HepG2 (cell line): ENCODE results near the gene ARFGEF3. TPM values are rescaled to one million over a fixed set of nuclear protein-coding genes. Genes with fewer than 3 reads are reported as not detected.

Experiments used
- DNMT1 ChIP-seq: sonication (generic); formaldehyde crosslinking; IDR thresholded peaks from 2 replicates; pipeline ENCODE4 v1.5.1; 2020; ENCODE audit warnings: mild to moderate bottlenecking, missing genetic modification reagents
- E2F1 ChIP-seq: sonication (generic); formaldehyde crosslinking; IDR thresholded peaks from 2 replicates; pipeline ENCODE4 v1.5.0; 2020; ENCODE audit warnings: missing genetic modification reagents
- FOXP1 ChIP-seq, 2 experiments: fragments of 450-650 bp in 1 of 2; IDR thresholded peaks; 2 replicates each; pipeline ENCODE4 v1.6.1; 2017 to 2018; ENCODE audit warnings: antibody characterized with exemption in 1 of 2
- MAFK ChIP-seq, 2 experiments: IDR thresholded peaks in 1 of 2; conservative IDR thresholded peaks in 1 of 2; 2 replicates each; pipeline ENCODE4 v1.6.1; 2011; ENCODE audit warnings: improper control_type of control experiment in 2 of 2, low read length in 2 of 2
- MEIS2 ChIP-seq: sonication (generic); formaldehyde crosslinking; IDR thresholded peaks from 2 replicates; pipeline ENCODE4 v1.9.0; 2021; ENCODE audit warnings: mild to moderate bottlenecking, missing genetic modification reagents
- SKI ChIP-seq: fragments of 450-650 bp; IDR thresholded peaks from one replicate; pipeline ENCODE4 v1.6.1; 2018; ENCODE audit warnings: mild to moderate bottlenecking; ENCODE audit not compliant: partially characterized antibody
- TOPORS ChIP-seq: sonication (generic); formaldehyde crosslinking; IDR thresholded peaks from 2 replicates; pipeline ENCODE4 v1.8.0; 2023; ENCODE audit warnings: mild to moderate bottlenecking, missing genetic modification reagents
- ZBTB7A ChIP-seq: sonication (generic); formaldehyde crosslinking; IDR thresholded peaks from 2 replicates; pipeline ENCODE4 v1.8.0; 2022; ENCODE audit warnings: mild to moderate bottlenecking, missing genetic modification reagents
- ZFP36L1 ChIP-seq: sonication (generic); formaldehyde crosslinking; IDR thresholded peaks from 2 replicates; pipeline ENCODE4 v1.8.0; 2022; ENCODE audit warnings: mild to moderate bottlenecking, missing genetic modification reagents, moderate library complexity
- ZNF431 ChIP-seq: sonication (generic); formaldehyde crosslinking; IDR thresholded peaks from 2 replicates; pipeline ENCODE4 v1.9.0; 2022; ENCODE audit warnings: missing genetic modification reagents, low read depth, mild to moderate bottlenecking, borderline replicate concordance
- ZNF891 ChIP-seq: sonication (generic); formaldehyde crosslinking; IDR thresholded peaks from 2 replicates; pipeline ENCODE4 v1.5.0; 2020; ENCODE audit warnings: mild to moderate bottlenecking, missing genetic modification reagents
- polyA plus RNA-seq, 8 experiments: library from polyadenylated mRNA; depleted of rRNA in 3 of 8; stranded (reverse) in 7 of 8; unstranded in 1 of 8; fragments of >200 nt; fragmentation: Illumina TruSeq in 4 of 8; extraction: Trizol in 4 of 8; gene quantifications; 2 replicates each; pipeline versions ENCODE4 v1.2.1 to v1.2.3, GENCODE V29; 2011 to 2016; ENCODE audit warnings: low read depth in 4 of 8, missing spikeins in 1 of 8, mixed read lengths in 1 of 8; ENCODE audit not compliant: insufficient read depth in 1 of 8
- total RNA-seq, 5 experiments: library from RNA; depleted of rRNA; stranded (reverse); fragments of >200 nt; fragmentation: Illumina TruSeq; extraction: Trizol; gene quantifications; 2 replicates each; pipeline ENCODE4 v1.2.3, GENCODE V29; 2016; ENCODE audit warnings: low read depth in 1 of 5
- TF ChIP-seq, protein P1 (sequence below): IDR thresholded peaks from 2 replicates; pipeline ENCODE4 v1.4.0; 2020; ENCODE audit warnings: mild to moderate bottlenecking, missing genetic modification reagents
- TF ChIP-seq, protein P2 (sequence below), 2 experiments: sonication (generic) in 1 of 2; formaldehyde crosslinking in 1 of 2; IDR thresholded peaks; 2 replicates each; pipeline versions ENCODE4 v1.4.0 to v1.6.1; 2018 to 2020; ENCODE audit warnings: missing genetic modification reagents in 2 of 2, borderline replicate concordance in 1 of 2, low read depth in 1 of 2, mild to moderate bottlenecking in 1 of 2, missing biosample characterization in 1 of 2
- TF ChIP-seq, protein P3 (sequence below): sonication (generic); formaldehyde crosslinking; IDR thresholded peaks from 2 replicates; pipeline ENCODE4 v1.5.0; 2020; ENCODE audit warnings: mild to moderate bottlenecking, missing genetic modification reagents

Gene ARFGEF3
- total and polyA plus RNA-seq, 2 of the 13 experiments (the other 11 are each of a cell fraction or from before 2014, with no cell fraction given) = 0.60 to 2.6 TPM

DNA sequence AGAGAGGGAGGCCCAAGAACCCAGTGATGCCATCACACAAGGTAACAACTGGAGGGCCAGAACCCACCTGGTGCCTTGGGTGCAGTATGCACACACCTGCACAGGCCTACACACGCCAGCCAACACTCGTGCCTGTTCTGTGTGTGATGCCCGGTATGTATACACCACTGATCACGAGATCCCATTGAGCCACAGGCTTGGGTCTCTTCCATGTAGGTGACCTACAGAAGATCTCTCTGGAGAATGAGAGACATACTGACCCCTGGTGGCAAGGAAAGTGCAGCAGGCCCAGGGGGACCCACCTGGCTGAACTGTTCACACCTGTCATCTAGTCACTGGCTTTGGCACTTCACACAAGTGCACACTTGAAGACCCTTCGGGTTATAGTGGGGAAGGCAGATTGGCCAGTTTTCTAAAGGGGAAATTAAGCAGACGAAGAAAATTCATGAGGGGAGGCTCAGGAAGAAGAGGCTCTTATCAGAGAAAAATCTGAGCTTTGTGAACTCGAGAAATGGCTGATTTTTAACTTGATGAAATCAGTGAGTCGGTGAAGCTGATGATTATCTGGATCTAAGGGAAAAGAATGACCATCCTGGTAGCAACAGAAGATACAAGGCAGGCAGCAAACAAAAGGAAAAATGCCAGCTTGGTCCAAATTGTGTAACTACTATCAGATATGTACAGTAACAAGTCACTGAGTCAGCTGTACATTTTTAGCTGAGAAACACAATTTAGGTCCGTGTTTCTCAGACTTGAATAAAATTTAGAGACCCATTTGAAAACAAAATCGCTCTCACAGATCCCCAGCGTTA lies 125.6 kb downstream of the ARFGEF3 start (continued):
- TF ChIP-seq ZFP36L1 (CRISPR knock-in tag) (no peak), ZNF431 (CRISPR knock-in tag) (no peak), ZNF891 (CRISPR knock-in tag) (peak; percentile 69; the same call in 1 of the 2 replicates), FOXP1 (IDR thresholded peaks at IDR 0.05) (no peak), FOXP1 (CRISPR knock-in tag; IDR thresholded peaks at IDR 0.05) (no peak), SKI (no peak), MEIS2 (no peak), DNMT1 (CRISPR knock-in tag) (0 out of 2 replicates have a peak, but pooled peaks have one; percentile 29), MAFK (conservative IDR thresholded peaks at IDR 0.05 in 1 of 2, IDR thresholded peaks at IDR 0.05 in 1 of 2; ENCODE audit: low read length in 2 of 2) (no peak), E2F1 (CRISPR knock-in tag) (no peak), ZBTB7A (CRISPR knock-in tag) (no peak), TOPORS (CRISPR knock-in tag) (no peak)
- TF ChIP-seq, protein P1, sequence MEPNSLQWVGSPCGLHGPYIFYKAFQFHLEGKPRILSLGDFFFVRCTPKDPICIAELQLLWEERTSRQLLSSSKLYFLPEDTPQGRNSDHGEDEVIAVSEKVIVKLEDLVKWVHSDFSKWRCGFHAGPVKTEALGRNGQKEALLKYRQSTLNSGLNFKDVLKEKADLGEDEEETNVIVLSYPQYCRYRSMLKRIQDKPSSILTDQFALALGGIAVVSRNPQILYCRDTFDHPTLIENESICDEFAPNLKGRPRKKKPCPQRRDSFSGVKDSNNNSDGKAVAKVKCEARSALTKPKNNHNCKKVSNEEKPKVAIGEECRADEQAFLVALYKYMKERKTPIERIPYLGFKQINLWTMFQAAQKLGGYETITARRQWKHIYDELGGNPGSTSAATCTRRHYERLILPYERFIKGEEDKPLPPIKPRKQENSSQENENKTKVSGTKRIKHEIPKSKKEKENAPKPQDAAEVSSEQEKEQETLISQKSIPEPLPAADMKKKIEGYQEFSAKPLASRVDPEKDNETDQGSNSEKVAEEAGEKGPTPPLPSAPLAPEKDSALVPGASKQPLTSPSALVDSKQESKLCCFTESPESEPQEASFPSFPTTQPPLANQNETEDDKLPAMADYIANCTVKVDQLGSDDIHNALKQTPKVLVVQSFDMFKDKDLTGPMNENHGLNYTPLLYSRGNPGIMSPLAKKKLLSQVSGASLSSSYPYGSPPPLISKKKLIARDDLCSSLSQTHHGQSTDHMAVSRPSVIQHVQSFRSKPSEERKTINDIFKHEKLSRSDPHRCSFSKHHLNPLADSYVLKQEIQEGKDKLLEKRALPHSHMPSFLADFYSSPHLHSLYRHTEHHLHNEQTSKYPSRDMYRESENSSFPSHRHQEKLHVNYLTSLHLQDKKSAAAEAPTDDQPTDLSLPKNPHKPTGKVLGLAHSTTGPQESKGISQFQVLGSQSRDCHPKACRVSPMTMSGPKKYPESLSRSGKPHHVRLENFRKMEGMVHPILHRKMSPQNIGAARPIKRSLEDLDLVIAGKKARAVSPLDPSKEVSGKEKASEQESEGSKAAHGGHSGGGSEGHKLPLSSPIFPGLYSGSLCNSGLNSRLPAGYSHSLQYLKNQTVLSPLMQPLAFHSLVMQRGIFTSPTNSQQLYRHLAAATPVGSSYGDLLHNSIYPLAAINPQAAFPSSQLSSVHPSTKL (CRISPR knock-in tag) = peak; percentile 42
- TF ChIP-seq, protein P2, sequence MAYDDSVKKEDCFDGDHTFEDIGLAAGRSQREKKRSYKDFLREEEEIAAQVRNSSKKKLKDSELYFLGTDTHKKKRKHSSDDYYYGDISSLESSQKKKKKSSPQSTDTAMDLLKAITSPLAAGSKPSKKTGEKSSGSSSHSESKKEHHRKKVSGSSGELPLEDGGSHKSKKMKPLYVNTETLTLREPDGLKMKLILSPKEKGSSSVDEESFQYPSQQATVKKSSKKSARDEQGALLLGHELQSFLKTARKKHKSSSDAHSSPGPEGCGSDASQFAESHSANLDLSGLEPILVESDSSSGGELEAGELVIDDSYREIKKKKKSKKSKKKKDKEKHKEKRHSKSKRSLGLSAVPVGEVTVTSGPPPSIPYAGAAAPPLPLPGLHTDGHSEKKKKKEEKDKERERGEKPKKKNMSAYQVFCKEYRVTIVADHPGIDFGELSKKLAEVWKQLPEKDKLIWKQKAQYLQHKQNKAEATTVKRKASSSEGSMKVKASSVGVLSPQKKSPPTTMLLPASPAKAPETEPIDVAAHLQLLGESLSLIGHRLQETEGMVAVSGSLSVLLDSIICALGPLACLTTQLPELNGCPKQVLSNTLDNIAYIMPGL (CRISPR knock-in tag; IDR thresholded peaks at IDR 0.05; ENCODE audit: borderline replicate concordance in 1 of 2, low read depth in 1 of 2) = peak; percentile 27 to 52; a peak in 2 of 4 replicates
- TF ChIP-seq, protein P3, sequence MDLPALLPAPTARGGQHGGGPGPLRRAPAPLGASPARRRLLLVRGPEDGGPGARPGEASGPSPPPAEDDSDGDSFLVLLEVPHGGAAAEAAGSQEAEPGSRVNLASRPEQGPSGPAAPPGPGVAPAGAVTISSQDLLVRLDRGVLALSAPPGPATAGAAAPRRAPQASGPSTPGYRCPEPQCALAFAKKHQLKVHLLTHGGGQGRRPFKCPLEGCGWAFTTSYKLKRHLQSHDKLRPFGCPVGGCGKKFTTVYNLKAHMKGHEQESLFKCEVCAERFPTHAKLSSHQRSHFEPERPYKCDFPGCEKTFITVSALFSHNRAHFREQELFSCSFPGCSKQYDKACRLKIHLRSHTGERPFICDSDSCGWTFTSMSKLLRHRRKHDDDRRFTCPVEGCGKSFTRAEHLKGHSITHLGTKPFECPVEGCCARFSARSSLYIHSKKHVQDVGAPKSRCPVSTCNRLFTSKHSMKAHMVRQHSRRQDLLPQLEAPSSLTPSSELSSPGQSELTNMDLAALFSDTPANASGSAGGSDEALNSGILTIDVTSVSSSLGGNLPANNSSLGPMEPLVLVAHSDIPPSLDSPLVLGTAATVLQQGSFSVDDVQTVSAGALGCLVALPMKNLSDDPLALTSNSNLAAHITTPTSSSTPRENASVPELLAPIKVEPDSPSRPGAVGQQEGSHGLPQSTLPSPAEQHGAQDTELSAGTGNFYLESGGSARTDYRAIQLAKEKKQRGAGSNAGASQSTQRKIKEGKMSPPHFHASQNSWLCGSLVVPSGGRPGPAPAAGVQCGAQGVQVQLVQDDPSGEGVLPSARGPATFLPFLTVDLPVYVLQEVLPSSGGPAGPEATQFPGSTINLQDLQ = no peak
